Choroid plexus epithelial cell (primary cell): ENCODE measurements around the gene TRIM43.
"Not testable (repeated sequence)": the region's sequence is repeated elsewhere in the genome, so short reads cannot be mapped to it uniquely, and the experiment has no call there.

ENCODE experiments used
- DNase-seq: peaks from one replicate; pipeline ENCODE4 v3.0.0-alpha.2; 2010; ENCODE audit warnings: low read depth
- H3K4me3 ChIP-seq: 2 replicates; pipeline ENCODE4 v1.5.1; 2011; ENCODE audit warnings: low read depth, mild to moderate bottlenecking, control low read depth, low read length, moderate library complexity
- CTCF ChIP-seq: conservative IDR thresholded peaks from 2 replicates; pipeline ENCODE4 v1.5.1; 2011; ENCODE audit warnings: low read depth, mild to moderate bottlenecking, control low read depth, inconsistent platforms, low read length, moderate library complexity

TRIM43 gene

GRCh38 chr2:95578539-95578938 lies 13.3 kb upstream of the TRIM43 start:
- H3K4me3 ChIP-seq: no peak overlapping the region
- TF ChIP-seq CTCF: no peak
- DNase-seq: peak; percentile 3

- not testable (repeated sequence) for DNase-seq, H3K4me3 ChIP-seq
Measured at GRCh38 chr2:95583545-95583944, 8.3 kb upstream of the TRIM43 start.

GRCh38 chr2:95584321-95584720 lies 7.5 kb upstream of the TRIM43 start:
- DNase-seq, H3K4me3 ChIP-seq: not testable (repeated sequence)

- H3K4me3 ChIP-seq, DNase-seq: not testable (repeated sequence)
Measured at GRCh38 chr2:95589777-95590536, 1.8 kb upstream of the TRIM43 start.

- not testable (repeated sequence) for DNase-seq, H3K4me3 ChIP-seq
Measured at GRCh38 chr2:95592973-95593372, 1.2 kb downstream of the TRIM43 start.

- DNase-seq, H3K4me3 ChIP-seq: not testable (repeated sequence)
Measured at GRCh38 chr2:95595012-95595411, 3.2 kb downstream of the TRIM43 start.

GRCh38 chr2:95601301-95601700 lies 9.5 kb downstream of the TRIM43 start:
- H3K4me3 ChIP-seq, DNase-seq: not testable (repeated sequence)

GRCh38 chr2:95602146-95602545 lies 10.3 kb downstream of the TRIM43 start:
- DNase-seq, H3K4me3 ChIP-seq: not testable (repeated sequence)

GRCh38 chr2:95608356-95608755 lies 16.6 kb downstream of the TRIM43 start:
- not testable (repeated sequence) for H3K4me3 ChIP-seq, DNase-seq

GRCh38 chr2:95609764-95610163 lies 18.0 kb downstream of the TRIM43 start:
- DNase-seq, H3K4me3 ChIP-seq: not testable (repeated sequence)

GRCh38 chr2:95613048-95613447 lies 21.2 kb downstream of the TRIM43 start:
- H3K4me3 ChIP-seq, DNase-seq: not testable (repeated sequence)

- not testable (repeated sequence) for H3K4me3 ChIP-seq, DNase-seq
Measured at GRCh38 chr2:95622728-95623127, 30.9 kb downstream of the TRIM43 start.

GRCh38 chr2:95630987-95631386 lies 39.2 kb downstream of the TRIM43 start:
- DNase-seq, H3K4me3 ChIP-seq: not testable (repeated sequence)

- DNase-seq, H3K4me3 ChIP-seq: not testable (repeated sequence)
Measured at GRCh38 chr2:95633626-95634259, 41.9 kb downstream of the TRIM43 start.

- not testable (repeated sequence) for H3K4me3 ChIP-seq, DNase-seq
Measured at GRCh38 chr2:95640515-95641288, 48.9 kb downstream of the TRIM43 start.

GRCh38 chr2:95641289-95641575 lies 49.4 kb downstream of the TRIM43 start:
- not testable (repeated sequence) for DNase-seq

GRCh38 chr2:95641787-95642186 lies 50.0 kb downstream of the TRIM43 start:
- not testable (repeated sequence) for H3K4me3 ChIP-seq
- peak; percentile 77 for DNase-seq

More at GRCh38 chr2:95641289-95641575, 49.4 kb downstream of the TRIM43 start:
- H3K4me3 ChIP-seq: not testable (repeated sequence)

GRCh38 chr2:95642360-95642759 lies 50.6 kb downstream of the TRIM43 start:
- not testable (repeated sequence) for H3K4me3 ChIP-seq
- DNase-seq: peak; percentile 17
